NCI-H146 treated with DMSO at 0.1 percent for 48 hours (cell line): ENCODE measurements around the gene ATXN10.

Source experiments
- DNase-seq: peaks from one replicate; lab custom pipeline; 2025; ENCODE audit not compliant: unreplicated experiment; lab: John Stamatoyannopoulos, UW

The ATXN10 gene

DNA sequence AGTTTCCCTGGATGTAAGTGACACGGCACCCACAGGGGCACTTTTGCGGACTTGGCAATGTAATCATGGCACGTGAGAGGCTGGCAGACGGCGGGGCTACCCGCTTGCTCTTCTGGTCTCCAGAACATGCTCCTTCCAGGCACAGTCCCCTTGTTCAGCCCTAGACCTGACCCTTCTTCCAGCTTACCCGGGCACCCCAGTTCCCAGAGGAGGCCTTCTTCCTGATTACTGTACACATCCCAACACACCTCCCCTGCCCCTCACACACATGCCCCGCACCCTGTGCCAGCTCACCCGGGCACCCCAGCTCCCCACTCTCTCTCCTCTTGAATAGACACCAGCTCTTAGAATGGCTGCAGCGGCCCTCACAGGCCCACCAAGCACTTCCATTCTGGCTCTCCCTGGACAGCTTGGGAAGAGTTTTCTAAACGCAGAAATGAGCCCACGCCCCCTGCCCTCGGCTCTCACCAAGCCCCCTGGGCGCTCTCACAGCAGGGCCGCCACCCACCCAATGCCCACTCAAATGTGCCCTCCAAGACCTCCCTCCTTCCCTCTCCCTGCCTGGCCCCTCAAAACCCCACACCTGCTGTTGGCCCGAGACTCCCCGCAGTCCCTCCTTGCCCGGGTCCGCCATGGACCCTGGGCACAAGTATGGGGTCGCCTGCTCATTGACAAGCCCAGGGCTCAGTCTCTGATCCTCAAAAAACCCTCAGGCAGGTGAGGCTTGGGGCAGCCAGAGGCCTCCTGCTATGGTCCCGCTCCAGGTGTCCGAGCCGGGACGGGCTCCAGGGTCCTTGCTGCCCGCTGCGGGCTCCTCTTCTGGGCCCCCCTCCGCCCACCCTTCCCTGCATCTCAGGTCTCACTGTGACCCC, 216.8 kb downstream of the ATXN10 start:
- no peak for DNase-seq

DNA sequence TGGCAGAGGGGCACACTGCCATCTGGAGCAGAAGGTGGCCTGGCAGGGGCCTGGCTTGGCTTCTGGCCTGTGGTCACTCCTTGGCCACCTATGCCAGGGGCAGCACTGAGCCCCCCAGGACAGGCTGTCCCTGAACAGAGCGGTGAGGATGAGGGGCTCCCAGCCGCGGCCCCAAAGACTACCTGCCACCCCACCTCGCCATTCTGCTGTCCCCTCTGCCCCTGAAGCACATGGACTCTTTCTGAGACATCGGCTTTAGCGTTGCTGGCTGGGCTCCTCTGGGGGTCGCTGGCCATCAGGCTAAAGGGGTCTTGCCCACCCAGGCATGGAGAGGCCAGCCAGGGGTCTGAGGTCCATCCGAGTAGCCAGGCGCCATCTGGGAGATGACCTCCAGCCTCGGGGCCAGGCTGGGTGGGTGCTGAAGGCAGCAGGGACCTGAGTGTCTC, 217.5 kb downstream of the ATXN10 start:
- DNase-seq: no peak

DNA sequence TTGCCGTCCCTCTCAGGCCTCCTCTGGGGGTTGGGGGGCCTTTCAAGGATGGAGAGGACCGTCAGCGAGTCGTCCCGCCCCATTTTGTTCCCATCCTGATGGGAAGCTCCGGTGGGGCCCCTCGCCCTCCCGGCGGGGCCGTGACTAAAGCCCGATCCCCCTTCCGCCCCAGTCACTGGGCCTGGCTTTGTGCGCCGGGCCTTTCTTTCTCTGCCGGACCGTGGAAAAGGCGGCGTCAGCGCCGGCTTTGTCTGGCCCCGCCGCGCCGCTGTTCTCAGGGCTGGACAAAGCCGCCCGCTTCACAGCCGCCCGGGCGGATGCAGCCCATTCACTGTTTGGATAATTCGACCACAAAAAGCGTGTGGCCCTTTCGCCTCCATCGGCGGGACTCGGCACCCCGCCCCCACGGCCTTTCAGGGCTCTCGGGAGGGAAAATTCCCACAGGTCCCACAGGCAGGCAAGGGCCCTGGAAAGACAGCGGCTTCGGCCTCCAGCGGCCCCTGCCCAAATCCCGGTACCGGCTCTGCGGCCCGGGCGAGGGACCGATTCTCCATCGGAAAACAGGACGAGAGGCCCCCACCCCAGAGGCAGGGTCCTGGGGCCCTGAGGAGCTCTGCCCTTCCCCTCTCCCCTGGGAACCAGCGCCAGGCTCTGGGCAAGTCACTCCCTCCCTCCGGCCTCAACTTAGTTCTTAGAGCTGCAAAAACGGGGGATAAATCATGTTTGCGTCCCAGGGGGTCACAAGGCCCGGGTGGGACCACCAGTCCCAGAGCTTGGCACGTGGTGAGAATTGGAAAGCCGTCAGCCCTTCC, 218.1 kb downstream of the ATXN10 start:
- no peak for DNase-seq

DNA sequence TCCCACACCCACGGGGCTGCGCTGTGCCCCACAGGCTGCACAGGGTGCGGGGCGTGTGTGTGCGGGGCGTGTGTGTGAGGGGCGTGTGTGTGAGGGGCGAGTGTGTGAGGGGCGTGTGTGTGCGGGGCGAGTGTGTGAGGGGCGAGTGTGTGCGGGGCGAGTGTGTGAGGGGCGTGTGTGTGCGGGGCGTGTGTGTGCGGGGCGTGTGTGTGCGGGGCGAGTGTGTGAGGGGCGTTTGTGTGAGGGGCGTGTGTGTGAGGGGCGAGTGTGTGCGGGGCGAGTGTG, 218.7 kb downstream of the ATXN10 start:
- no peak for DNase-seq

DNA sequence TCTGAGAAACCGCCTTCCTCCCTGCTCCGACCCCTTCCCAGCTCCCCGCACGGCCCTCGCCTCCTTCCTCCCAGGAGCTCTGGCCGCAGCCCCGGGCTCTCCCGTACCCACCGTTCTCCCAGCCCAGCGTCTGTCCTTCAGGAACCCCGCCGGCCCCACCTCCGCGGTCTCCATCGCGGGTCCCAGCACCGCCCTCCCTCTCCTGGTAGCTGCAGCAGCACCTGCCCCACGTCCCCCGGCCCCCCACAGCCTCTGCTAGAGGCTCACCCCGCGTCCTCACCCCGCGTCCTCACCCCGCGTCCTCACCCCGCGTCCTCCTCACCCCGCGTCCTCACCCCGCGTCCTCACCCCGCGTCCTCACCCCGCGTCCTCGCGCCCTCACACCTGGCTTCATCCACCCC, 219.4 kb downstream of the ATXN10 start:
- no peak for DNase-seq

DNA sequence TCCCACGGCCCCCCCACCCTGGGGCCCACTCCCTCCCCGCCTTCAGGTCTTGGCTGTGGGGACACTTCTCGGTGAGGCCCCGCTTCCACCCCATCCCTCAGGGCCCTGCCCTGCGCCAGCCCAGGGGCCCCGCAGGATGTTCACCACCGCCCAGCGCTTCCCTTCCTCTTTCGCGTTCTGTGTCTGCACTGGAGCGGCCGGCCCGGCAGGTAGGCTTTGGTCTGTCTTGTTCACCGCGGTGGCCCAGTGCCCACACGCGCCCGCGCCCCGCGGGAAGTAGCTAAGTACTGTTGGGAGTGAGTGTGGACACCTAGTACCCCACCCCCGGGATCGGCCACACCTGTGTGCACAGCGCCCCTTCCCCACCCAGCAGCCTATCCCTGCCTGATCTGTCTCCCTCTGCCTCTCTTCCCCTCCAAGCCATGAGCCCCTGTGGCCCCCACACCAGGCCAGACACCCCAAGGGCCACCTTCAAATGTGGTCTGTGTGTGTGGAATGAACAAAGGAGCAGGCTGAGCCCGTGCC, 219.9 kb downstream of the ATXN10 start:
- no peak for DNase-seq

DNA sequence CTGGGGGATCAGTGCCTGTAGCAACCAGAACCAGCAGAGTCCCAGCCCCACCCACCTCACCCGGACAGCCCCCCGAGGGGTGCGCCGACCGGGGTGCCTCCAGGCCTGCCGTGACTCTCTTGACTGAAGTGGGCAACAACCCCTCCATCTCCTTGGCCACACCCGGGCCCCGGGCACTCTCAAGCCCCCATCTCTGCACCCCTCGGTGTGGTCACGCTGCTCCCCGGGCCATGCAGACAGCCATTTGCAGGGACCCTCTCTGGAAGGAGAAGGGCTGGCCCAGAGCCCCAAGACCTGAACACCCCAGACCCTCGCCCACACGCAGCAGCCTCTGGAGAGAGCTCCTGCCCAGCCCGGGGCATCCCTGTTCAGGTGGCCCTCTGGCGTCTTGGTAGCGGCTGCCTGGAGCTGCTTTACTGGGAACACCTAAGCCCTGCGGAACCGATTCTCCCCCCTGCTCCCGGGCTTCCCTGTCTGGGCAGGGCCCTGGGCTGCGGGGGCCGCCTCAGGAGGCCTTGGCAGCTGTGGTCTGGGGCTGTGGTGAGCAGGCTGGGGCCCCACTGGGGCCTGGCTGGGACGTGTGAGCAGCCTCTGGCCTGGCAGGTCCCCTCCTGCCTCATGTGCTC, 220.5 kb downstream of the ATXN10 start:
- DNase-seq: no peak

DNA sequence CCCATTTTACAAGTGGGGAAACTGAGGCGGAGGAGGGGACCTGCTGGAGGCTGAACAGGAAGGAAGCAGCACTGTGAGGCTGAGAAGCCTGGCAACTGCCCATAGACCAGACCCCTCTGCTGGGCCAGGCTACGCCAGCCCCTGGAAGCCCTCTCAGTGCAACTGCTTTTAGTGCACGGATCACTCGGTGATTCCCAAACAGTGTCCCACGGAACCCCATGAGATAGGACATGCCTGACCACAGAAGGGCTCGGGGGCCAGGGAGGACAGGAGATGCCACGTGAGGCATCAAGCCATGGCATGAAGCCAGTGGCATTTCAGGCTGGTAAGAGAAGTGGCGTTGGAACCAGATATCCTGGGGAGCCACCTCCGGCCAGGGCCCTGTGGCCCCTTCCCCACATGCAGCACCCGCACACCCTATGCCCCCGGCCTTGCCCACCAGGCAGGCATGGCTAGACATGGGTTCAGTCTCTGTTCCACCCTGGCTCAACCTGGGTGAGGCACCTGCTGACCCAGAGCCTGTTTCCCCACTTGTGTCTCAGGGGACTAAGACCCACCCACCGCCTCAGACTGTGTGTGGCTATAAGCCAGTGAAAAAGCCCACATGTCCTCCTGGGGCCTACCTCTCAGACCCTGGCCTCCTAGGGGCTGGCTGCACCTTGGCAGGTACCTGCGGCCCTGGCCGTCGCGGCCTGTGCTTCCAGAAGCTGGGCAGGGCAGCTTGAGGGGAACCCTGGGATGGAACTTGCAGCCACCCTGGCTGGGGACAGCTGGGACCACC, 221.2 kb downstream of the ATXN10 start:
- no peak for DNase-seq

DNA sequence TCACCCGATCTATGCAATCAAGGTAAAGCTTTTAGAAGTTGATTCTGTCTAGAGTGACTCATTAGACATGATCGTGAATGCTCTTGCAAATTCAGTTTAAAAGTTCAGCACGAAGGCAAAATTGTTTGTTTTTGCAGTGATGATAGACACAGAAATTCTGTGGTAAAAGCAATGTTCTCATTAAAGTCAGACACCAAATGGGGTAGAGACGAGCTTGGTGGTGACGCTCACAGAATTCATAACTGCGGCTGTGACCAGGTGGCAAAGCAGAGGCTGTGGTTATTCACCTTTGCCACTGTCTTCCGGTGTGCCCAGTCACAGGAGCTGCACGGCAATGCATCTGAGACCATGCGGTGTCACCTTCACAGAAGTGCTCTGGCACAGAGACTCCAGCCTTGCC, 221.9 kb downstream of the ATXN10 start:
- no peak for DNase-seq
